Measurements from ENCODE around the gene CADPS2.

- TF ChIP-seq CTCF (conservative IDR thresholded peaks at IDR 0.05; ENCODE audit: low read length) (no peak), EZH2phosphoT487 (IDR thresholded peaks at IDR 0.05; ENCODE audit: borderline replicate concordance) (no peak)
Observed at GRCh38 chr7:122842971-122843370, 43.3 kb downstream of the CADPS2 start.

Data from Loucy (cell line).